Neural progenitor cell (in vitro differentiated cells): ENCODE data around the gene PLN.

Source experiments
- EZH2 ChIP-seq: fragments of 200-600 bp; sonication (generic); IDR thresholded peaks from 2 replicates; pipeline ENCODE4 v1.6.1; 2017; ENCODE audit warnings: antibody characterized with exemption, mild to moderate bottlenecking, moderate library complexity
- TF ChIP-seq, protein P1 (sequence below): fragments of 200-600 bp; sonication (generic); IDR thresholded peaks from 2 replicates; pipeline ENCODE4 v1.5.1; 2017; ENCODE audit warnings: antibody characterized with exemption, mild to moderate bottlenecking

DNA sequence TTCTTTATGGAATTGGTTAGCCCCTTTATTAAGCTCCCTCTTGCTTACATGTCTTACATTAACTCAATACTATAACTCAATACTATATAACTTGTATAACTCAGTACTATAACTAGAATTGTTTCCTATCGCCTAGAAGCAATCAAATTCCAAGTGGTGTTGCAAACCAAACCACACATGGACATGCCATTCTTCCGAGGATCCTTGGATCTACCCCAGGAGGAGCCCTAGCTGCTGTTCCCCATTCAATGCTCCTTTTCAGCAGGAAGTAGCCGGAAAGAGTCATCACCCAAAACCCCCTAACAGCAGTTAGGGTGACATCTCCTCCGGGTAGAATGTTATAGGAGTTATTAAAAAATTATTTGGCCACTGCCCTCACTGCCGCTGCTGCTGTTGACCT is 40.5 kb downstream of the PLN start:
- TF ChIP-seq, protein P1, sequence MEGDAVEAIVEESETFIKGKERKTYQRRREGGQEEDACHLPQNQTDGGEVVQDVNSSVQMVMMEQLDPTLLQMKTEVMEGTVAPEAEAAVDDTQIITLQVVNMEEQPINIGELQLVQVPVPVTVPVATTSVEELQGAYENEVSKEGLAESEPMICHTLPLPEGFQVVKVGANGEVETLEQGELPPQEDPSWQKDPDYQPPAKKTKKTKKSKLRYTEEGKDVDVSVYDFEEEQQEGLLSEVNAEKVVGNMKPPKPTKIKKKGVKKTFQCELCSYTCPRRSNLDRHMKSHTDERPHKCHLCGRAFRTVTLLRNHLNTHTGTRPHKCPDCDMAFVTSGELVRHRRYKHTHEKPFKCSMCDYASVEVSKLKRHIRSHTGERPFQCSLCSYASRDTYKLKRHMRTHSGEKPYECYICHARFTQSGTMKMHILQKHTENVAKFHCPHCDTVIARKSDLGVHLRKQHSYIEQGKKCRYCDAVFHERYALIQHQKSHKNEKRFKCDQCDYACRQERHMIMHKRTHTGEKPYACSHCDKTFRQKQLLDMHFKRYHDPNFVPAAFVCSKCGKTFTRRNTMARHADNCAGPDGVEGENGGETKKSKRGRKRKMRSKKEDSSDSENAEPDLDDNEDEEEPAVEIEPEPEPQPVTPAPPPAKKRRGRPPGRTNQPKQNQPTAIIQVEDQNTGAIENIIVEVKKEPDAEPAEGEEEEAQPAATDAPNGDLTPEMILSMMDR, result no peak
- TF ChIP-seq EZH2, result no peak
